ENCODE data around the gene KLHL34.

The KLHL34 gene

GRCh38 chrX:21658152-21658737, at the start of gene KLHL34:
TSS of gene KLHL34 (minus strand) at chrX:21658330. CDS start at chrX:21657788, 542 bp downstream.
- no peak within 1 kb of the TSS for H3K27ac ChIP-seq
- ChIA-PET CTCF (no interaction called here), POLR2A (ENCODE audit: low non-redundant PET) (no interaction called here)
- no peak for DNase-seq (ENCODE audit: low spot score)
- no peak for TF ChIP-seq CTCF (conservative IDR thresholded peaks at IDR 0.05; ENCODE audit: low read depth)

- H3K27ac ChIP-seq: no peak overlapping the region
- no peak for DNase-seq (ENCODE audit: low spot score)
- POLR2A ChIA-PET (ENCODE audit: low non-redundant PET): no interaction called here
- CTCF ChIA-PET: no interaction called here
- no peak for TF ChIP-seq CTCF (conservative IDR thresholded peaks at IDR 0.05; ENCODE audit: low read depth)
Measured at GRCh38 chrX:21705225-21705624, 47.1 kb upstream of the KLHL34 start.

- no peak for DNase-seq (ENCODE audit: low spot score)
- no peak for TF ChIP-seq CTCF (conservative IDR thresholded peaks at IDR 0.05; ENCODE audit: low read depth)
- ChIA-PET POLR2A (ENCODE audit: low non-redundant PET) (no interaction called here), CTCF (no interaction called here)
- H3K27ac ChIP-seq: no peak overlapping the region
Measured at GRCh38 chrX:21702725-21703124, 44.6 kb upstream of the KLHL34 start.

- ChIA-PET CTCF (no interaction called here), POLR2A (ENCODE audit: low non-redundant PET) (no interaction called here)
- no peak for TF ChIP-seq CTCF (conservative IDR thresholded peaks at IDR 0.05; ENCODE audit: low read depth)
- no peak for DNase-seq (ENCODE audit: low spot score)
- no peak overlapping the region for H3K27ac ChIP-seq
Measured at GRCh38 chrX:21700967-21701366, 42.8 kb upstream of the KLHL34 start.

GRCh38 chrX:21700275-21700674, 42.1 kb upstream of the KLHL34 start:
- no peak for DNase-seq (ENCODE audit: low spot score)
- ChIA-PET CTCF (no interaction called here), POLR2A (ENCODE audit: low non-redundant PET) (no interaction called here)
- no peak for TF ChIP-seq CTCF (conservative IDR thresholded peaks at IDR 0.05; ENCODE audit: low read depth)
- H3K27ac ChIP-seq: no peak overlapping the region

GRCh38 chrX:21699136-21699535, 41.0 kb upstream of the KLHL34 start:
- ChIA-PET POLR2A (ENCODE audit: low non-redundant PET) (no interaction called here), CTCF (no interaction called here)
- no peak overlapping the region for H3K27ac ChIP-seq
- DNase-seq (ENCODE audit: low spot score): no peak
- no peak for TF ChIP-seq CTCF (conservative IDR thresholded peaks at IDR 0.05; ENCODE audit: low read depth)

- no peak for TF ChIP-seq CTCF (conservative IDR thresholded peaks at IDR 0.05; ENCODE audit: low read depth)
- CTCF ChIA-PET: no interaction called here
- H3K27ac ChIP-seq: no peak overlapping the region
- POLR2A ChIA-PET (ENCODE audit: low non-redundant PET): no interaction called here
- DNase-seq (ENCODE audit: low spot score): no peak
Measured at GRCh38 chrX:21698272-21698671, 40.1 kb upstream of the KLHL34 start.
